Gastroesophageal sphincter (tissue), 3 donors: ENCODE measurements around the gene EPB41L4B.

Experiments used
- EP300 ChIP-seq: sonication (generic); formaldehyde crosslinking; IDR thresholded peaks from one replicate; pipeline ENCODE4 v1.6.1; 2017; ENCODE audit warnings: antibody characterized with exemption, mild to moderate bottlenecking
- TF ChIP-seq, protein P1 (sequence below), 4 experiments: fragments of 200-600 bp in 2 of 4; fragments of 450-650 bp in 2 of 4; sonication (generic) in 1 of 4; IDR thresholded peaks; one replicate each; pipeline ENCODE4 v1.5.1; 2017 to 2019; ENCODE audit warnings: antibody characterized with exemption in 4 of 4, mild to moderate bottlenecking in 2 of 4, moderate library complexity in 2 of 4

DNA sequence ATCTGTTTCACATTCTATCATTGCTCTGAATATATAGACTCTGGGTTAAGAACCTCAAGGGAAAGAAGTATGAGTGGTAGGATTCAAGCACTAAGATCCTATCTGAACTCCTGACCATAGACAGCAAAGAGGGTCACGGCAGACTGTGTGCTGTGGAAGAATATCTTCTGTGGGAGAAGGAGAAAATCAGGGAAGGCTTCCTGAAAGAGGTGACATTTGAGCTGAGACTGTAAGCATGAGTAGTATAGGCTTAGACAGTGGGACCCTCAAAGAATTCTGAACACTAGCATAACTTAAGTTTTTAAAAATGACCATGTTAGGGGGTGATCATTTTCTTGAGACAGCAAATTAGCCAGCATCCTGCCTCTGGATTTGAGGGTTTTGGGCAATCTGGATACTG lies 157.7 kb downstream of the EPB41L4B start:
- no peak for TF ChIP-seq EP300
- TF ChIP-seq, protein P1, sequence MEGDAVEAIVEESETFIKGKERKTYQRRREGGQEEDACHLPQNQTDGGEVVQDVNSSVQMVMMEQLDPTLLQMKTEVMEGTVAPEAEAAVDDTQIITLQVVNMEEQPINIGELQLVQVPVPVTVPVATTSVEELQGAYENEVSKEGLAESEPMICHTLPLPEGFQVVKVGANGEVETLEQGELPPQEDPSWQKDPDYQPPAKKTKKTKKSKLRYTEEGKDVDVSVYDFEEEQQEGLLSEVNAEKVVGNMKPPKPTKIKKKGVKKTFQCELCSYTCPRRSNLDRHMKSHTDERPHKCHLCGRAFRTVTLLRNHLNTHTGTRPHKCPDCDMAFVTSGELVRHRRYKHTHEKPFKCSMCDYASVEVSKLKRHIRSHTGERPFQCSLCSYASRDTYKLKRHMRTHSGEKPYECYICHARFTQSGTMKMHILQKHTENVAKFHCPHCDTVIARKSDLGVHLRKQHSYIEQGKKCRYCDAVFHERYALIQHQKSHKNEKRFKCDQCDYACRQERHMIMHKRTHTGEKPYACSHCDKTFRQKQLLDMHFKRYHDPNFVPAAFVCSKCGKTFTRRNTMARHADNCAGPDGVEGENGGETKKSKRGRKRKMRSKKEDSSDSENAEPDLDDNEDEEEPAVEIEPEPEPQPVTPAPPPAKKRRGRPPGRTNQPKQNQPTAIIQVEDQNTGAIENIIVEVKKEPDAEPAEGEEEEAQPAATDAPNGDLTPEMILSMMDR (IDR thresholded peaks at IDR 0.05) = no peak
